Measurements from ENCODE around the gene DNM3.

- TF ChIP-seq CTCF (optimal IDR thresholded peaks at IDR 0.05 in 1 of 3, IDR thresholded peaks at IDR 0.05 in 1 of 3, conservative IDR thresholded peaks at IDR 0.05 in 1 of 3; ENCODE audit: extremely low read depth in 1 of 3, insufficient read depth in 2 of 3, low read length in 3 of 3) (no peak), EZH2 (IDR thresholded peaks at IDR 0.05; ENCODE audit: low read length) (no peak)
These were observed 343.9 kb downstream of the DNM3 start for GRCh38 chr1:172185211-172185610.
